ENCODE data around the gene CNR2.

DNA sequence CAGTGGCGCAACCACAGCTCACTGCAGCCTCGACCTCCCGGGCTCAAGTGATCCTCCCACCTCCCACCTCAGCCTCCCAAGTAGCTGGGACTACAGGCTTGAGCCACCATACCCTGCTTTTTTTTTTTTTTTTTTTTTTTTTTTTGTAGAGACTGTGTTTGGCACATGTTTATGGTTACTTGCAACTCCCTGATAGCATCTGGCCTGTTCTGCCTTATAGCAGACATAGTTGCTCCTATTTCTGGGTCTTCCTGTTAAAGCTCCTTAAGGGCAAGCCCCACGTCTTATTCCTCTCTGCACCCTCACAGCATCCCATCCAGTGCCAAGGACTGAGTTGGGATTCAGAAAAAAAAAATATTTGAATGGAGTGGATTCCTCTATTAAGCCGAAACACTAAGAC, 17.1 kb upstream of the CNR2 start:
- TF ChIP-seq, protein P1, sequence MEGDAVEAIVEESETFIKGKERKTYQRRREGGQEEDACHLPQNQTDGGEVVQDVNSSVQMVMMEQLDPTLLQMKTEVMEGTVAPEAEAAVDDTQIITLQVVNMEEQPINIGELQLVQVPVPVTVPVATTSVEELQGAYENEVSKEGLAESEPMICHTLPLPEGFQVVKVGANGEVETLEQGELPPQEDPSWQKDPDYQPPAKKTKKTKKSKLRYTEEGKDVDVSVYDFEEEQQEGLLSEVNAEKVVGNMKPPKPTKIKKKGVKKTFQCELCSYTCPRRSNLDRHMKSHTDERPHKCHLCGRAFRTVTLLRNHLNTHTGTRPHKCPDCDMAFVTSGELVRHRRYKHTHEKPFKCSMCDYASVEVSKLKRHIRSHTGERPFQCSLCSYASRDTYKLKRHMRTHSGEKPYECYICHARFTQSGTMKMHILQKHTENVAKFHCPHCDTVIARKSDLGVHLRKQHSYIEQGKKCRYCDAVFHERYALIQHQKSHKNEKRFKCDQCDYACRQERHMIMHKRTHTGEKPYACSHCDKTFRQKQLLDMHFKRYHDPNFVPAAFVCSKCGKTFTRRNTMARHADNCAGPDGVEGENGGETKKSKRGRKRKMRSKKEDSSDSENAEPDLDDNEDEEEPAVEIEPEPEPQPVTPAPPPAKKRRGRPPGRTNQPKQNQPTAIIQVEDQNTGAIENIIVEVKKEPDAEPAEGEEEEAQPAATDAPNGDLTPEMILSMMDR (IDR thresholded peaks at IDR 0.05; ENCODE audit: insufficient read depth, low read depth, low read length) = no peak
- TF ChIP-seq EZH2 (IDR thresholded peaks at IDR 0.05; ENCODE audit: insufficient read depth, low read length) = no peak

Data from astrocyte (in vitro differentiated cells and primary cell).